Measurements from ENCODE around the gene SLC27A1. TPM values are rescaled to one million over a fixed set of nuclear protein-coding genes. Genes with fewer than 3 reads are reported as not detected.

The SLC27A1 gene
- 10.1 and 19.4 TPM in 2 replicates for total RNA-seq

DNA sequence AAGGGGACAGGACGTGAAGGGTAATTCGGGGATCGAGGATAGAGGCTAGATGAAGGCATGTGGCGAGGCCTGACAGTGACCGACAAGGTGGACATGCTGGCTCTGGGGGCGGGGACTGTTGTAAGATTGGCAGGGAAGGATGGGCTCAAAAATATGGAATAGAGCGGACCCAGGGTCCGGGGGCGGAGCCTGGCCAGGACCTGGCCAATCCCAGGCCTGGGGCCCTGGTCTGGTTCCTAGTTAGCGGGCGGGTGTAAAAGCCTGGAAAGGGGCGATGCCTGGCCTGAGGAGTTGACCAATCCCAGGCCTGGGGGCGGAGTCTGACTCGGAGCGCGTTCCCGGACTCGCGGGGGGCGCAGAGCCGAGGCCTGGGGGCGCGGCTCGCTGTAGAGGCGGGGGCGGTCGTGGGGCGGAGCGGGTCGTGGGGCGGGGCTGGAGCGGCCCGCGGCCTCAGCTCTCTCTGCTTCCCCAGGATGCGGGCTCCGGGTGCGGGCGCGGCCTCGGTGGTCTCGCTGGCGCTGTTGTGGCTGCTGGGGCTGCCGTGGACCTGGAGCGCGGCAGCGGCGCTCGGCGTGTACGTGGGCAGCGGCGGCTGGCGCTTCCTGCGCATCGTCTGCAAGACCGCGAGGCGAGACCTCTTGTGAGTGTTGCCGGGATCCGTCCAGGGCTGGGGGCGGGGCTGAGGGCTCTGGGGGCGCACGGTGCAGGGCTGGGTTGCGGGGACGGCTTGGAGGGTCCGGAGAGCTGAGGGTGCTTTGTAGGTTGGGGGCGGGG is at the start of gene SLC27A1:
SLC27A1 (plus strand) TSS at position 457 of the 774 bp plus-strand sequence; CDS start at position 474, 17 bp downstream.
- peak; percentile 95 for DNase-seq (ENCODE audit: low read depth)

DNA sequence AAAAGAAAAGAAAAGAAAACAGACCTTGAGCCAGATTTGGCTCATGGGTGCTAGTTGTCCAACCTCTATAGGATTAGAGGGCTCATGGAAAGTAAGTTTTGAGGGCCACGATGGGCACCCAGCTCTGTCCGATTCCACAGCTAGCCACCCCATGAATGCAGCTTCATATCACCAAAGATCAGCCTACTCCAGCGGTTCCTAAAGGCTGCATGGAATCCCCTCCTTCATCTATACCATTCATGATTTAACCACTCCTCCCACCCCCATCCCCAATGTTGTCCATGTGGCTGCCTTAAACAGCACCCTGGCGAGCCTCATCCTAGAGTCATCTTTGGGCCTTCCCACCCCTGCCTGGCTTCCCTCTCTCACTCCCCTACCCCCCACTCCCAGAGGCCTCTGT is 48.4 kb upstream of the SLC27A1 start:
- DNase-seq (ENCODE audit: low read depth), result no peak

DNA sequence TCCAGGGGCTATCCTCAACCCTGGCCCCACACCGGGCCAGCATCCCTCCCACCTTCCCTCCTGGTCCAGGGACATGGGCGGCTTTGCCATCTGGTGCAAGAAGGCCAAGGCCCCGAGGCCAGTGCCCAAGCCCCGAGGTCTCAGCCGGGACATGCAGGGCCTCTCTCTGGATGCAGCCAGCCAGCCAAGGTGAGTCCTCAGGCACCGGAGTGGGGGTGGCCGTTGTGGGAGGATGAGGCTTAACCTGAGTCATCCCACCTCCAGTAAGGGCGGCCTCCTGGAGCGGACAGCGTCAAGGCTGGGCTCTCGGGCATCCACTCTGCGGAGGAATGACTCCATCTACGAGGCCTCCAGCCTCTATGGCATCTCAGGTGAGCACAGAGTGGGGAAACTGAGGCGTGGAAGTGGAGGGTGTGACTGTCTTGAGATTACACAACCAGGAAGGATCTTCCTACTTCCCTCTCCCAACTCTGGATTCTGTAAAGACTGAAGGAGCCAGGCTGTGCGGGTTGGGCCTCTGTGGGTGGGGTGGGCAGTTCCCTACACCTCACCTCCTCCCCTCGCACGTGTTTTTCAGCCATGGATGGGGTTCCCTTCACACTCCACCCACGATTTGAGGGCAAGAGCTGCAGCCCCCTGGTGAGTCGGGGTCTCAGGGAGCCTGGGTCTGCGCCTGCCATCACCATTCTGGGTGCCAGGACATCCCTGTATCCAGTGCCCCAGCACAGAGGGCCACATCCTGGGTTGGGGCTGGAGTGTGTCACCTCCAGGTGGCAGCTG is 46.7 kb upstream of the SLC27A1 start:
- no peak for DNase-seq (ENCODE audit: low read depth)

DNA sequence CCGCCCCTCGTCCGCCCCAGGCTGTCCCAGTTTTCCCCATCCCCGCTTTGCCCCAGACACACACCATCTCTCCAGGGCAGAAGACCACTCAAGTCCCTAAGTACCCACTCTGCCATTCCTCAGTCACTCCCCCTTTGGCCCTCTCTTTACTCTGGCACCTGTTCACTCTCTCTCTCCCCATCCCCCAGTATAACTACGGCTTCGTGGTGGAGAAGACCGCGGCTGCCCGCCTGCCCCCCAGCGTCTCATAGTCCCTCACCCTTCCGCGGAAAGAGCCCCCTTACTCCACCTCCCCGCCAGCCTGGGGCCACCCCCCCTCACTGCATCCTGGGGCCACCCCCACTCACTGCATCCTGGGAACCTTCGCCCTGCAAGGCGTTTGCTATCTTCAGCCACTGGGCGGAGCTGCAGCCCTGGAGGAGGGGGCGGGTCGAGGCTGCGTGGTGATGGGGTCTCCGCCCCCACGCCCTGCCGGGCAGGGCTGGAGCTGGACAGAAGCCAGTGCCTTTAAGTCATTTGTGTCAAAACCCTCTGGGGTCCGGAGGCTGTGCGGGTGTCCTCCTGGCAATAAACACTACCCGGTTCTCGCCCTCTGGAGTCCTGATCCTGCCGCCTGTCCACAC is 45.5 kb upstream of the SLC27A1 start:
- DNase-seq (ENCODE audit: low read depth), result no peak

DNA sequence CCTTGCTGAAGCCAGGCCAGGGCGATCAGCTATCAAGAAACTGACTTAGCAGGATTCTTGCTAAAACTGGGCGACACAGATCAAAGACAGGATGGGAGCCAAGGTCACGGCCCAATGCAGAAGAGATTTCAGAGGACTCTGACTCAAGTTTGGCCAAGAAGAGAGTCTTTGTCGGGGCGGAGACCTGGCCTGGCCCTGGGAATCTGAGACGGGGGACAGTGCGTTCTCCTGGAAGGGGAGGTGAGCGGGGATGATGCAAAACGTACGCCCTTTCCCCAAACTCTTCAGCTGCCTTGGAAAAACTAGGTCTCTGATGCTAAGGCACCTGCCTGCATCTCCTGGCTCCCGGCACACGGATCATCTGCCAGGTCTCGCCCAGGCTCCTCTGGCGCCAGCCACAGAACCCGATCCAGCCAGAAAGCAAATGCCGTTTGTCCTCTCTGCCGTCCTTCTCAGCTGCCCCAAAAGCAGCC is 40.6 kb upstream of the SLC27A1 start:
- no peak for DNase-seq (ENCODE audit: low read depth)

DNA sequence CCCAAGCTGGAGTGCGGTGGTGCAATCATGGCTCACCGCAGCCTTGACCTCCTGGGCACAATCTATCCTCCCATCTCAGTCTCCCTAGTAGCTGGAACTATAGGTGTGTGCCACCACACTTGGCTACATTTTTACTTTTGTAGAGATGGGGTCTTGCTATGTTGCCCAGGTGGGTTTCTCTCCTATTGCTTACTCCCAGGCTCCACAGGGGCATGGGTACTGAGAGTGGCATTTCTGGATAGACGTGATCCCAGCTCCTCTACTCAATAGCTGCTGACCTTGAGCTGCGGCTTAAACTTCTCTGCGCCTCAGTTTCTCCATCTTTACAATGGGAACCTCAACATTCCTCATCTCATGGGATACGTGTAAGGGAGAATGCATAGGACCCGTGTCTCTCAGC is 38.9 kb upstream of the SLC27A1 start:
- DNase-seq (ENCODE audit: low read depth), result no peak

DNA sequence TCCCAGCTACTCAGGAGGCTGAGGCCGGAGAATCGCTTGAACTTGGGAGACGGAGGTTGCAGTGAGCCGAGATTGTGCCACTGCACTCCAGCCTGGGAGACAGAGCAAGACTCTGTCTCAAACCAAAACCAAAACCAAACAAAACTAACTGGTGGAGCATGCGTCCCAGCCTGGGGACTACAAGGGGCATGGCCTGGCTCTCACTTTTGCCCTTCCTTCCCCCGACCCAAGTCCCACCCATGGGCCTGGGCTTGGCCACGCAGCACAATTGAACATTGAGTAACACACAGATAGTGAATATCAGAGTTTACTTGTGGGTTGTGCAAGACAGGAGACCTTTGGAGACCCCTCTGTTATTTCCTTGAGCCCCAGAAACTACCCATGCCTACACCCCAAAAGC is 35.1 kb upstream of the SLC27A1 start:
- DNase-seq (ENCODE audit: low read depth), result no peak

DNA sequence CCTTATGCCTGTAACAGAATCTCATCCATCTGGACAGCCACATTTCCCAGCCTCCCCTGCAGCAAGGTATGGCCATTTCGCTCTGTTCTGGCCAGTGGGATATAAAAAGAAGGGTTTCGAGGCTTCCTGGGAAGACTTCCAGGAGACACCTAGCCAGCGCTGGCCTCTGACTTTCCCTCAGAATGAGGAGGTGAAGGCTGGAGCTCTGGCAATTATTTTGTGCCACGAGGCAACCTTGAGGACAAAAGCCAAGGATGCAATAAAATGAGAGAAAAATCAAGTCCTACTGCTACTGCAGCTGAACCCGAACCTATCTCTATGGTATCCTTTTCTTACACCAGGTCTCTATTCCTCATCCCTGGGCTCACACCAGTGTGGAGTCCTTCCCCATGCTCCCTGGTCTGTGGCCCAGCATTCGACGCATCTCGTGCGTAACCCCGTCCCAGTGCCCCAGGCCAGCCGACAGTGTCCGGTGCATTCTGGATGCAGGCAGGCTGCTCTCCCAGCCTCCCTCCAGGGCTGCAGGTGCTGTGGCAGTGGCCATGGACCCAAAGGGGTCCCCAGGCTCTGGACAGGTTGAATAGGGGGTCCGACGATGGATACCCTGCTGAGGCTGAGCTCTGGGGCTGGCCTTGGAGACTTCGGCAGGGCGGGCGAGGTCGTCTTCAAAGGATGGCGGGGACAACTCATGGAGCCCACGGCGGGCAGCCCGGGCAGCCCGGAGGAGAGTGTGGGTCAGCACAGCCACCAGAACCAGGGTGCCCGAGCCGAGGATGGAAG is 34.0 kb upstream of the SLC27A1 start:
- no peak for DNase-seq (ENCODE audit: low read depth)

DNA sequence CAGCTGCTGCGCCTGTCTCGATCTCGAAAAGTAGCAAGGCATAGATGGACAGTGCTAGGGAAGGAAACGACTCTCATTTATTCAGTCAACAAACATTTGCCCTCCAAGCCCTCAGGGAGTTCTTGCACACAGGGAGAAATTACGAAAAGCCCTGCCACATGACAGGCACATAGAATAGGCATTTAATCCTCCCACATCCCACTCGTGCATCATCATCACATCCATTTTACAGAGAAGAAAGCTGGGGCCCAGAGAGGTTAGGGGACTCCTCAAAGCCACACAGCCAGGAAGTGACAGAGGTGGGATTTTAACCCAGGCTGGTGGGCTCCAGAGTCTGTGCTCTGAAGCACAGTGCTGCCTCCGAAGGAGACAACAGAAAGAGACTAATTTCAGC is 33.5 kb upstream of the SLC27A1 start:
- DNase-seq (ENCODE audit: low read depth), result no peak

DNA sequence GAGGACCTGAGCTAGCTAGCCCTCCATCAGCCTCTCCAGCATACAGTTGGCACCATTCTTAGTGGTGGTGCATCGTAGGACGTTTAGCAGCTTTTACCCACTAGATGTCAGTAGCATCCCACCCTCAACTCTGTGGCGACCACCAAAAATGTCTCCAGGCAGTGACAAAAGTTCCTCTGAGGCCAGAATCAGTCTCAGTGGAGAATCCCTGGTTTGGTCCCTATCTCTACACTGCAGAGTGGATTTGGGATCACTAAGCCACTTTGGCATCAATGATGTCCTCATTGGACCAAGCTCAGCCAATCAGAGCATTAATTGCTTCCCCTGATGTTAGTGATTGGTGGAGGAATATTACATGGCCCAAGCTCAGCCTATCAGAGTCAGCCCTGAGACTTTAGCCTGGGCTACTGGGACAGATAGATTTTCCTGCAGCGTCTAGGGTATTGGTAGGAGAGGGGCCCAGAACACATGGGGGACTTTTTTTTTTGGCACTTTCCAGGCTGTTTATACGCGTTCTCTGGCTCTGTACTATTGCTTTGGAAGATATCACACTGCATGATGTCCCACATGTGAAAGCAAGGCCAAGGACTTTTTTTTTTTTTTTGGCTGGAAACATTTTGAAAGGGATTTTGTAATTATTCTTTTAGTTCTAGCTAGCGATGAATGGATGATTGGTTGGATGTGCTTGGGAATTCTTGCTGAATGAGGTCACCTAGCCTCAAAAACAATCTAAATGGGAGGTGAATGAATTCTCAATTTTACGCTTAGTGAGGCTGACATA is 28.9 kb upstream of the SLC27A1 start:
- peak; percentile 69 for DNase-seq (ENCODE audit: low read depth)

DNA sequence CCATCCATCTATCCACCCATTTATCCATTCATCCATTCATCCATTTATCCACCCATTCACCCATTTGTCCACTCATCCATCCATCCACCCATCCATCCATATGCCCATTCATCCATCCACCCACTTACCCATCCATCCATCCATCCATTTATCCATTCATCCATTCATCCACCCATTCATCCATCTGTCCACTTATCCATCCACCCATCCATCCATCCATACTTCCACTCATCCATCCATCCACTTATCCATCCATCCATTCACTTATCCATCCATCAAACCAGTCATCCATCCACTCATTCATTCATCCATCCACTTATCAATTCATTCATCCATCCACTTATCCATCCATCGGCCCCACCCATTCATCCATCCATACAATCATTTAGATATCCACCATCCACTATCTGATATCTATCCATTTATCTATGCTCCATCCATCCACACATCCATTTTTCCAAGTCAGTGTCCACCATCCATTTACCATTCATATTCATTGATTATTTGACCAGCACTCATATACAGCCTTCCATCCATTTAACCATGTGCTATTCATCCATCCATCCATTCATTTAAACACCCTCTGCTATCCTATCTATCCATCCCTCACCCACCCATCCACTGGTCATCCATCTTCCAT is 24.7 kb upstream of the SLC27A1 start:
- no peak for DNase-seq (ENCODE audit: low read depth)

DNA sequence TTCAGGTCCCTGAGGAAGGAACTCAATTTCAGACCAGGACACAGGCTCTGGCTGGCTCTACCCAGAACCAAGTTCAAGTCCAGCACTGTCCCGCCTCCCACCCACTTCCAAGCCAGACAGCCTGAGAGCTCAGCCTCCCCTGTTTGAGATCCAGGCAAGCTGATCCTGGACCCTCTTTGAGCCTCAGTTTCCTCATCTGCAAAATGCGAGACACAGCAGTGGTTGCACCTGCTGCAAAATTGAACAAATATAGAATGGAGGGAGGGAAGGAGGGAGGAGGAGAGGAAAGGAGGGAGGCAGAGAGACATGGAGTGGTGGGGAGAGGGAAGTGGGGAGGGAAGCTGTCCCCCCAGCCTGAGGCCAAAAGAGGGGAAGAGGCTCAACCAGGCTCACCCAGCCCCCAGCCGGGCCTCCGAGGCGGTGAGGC is 22.6 kb upstream of the SLC27A1 start:
- DNase-seq (ENCODE audit: low read depth), result no peak

DNA sequence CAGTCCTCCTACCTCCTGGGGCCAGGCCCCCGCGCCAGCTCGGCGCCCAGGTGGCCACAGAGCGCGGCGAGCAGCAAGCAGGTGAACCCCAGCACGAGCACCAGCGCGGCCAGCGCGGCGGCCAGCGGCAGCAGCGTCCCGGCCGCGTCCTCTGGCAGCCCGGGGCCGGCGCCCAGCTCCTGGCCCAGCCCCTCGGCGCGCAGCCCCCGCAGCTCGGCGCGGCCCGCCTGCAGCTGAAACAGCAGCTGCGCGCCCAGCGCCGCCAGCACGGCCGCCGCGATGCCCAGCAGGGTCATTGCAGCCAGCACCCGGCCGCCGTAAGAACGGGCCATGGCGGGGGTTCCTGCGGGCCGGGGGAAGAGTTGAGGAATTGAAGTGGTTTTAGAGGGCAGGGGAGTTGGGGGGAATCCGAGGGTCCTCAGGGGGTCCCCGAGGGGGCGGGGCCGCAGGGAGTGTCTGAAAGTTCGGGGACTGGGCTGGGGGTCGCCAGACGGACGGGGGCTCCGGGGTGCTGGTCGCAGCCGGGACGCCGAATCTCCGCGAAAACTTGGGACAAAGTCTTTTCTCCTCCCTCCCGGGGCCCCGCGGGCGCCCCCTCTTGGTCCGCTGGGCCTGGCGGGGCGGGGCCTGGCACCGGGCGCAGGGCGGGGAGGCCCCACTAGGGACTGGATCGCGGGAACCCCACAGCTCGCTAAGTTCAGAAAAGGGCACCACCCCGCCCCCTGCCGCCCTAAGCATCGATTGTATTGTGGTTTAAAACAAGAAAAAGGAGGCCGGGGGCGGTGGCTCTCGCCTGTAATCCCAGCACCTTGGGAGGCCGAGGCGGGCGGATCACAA is 22.0 kb upstream of the SLC27A1 start, which contains the start of gene TMEM221:
TMEM221 (minus strand) TSS at position 538 of the 837 bp plus-strand sequence; CDS start at position 332, 206 bp downstream.
- DNase-seq (ENCODE audit: low read depth), result no peak

DNA sequence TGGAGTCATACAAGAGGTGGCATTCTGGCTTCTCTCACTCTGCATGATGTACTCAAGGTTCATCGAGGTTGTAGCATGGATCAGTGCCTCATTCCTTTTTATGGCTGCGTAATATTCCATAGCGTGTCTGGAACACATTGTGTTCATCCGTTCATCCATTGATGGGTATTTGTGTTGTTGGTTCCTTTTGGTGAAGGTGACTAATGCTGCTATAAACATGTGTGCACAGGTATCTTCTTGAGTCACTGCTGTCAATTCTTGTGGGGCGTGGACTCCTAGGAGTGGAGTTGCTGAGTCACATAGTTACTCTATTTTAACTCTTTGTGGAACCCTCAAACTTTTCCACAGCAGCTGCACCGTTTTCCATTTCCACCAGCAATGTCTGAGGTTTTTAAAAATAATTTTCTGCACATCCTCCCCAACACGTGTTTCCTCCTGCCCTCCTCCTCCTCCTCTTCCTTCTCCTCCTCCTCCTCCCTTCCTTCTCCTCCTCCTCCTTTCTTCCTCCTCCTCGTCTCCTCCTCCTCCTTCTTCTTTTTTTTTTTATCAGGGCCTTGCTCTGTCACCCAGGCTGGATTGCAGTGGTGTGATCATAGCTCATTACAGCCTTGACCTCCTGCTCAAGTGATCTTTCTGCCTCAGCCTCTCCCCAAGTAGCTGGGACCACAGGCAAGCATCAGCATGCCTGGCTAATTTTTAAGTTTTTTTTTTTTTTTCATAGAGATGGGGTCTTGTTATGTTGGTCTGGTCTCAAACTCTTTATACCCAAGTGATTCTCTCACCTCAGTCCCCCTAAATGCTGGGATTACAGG is 19.9 kb upstream of the SLC27A1 start:
- peak; percentile 70 for DNase-seq (ENCODE audit: low read depth)

DNA sequence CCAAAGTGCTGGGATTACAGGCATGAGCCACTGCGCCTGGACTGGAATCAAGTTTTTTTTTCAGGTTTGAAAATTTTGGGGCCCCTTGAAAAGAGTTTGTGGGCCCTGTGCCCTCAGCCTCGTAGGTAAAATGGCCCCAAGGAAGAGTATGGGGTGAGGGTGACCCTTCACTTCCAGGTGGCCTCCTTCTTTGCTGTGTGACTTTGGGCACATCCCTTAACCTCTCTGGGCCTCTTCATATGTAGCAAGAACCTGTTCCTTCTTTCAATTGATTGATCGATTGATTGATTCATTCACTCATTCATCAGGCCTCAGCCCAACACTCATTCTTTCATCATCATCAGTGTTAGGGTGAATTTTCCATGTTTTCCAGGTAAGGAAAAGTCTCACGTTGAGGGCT is 18.5 kb upstream of the SLC27A1 start:
- DNase-seq (ENCODE audit: low read depth), result no peak

DNA sequence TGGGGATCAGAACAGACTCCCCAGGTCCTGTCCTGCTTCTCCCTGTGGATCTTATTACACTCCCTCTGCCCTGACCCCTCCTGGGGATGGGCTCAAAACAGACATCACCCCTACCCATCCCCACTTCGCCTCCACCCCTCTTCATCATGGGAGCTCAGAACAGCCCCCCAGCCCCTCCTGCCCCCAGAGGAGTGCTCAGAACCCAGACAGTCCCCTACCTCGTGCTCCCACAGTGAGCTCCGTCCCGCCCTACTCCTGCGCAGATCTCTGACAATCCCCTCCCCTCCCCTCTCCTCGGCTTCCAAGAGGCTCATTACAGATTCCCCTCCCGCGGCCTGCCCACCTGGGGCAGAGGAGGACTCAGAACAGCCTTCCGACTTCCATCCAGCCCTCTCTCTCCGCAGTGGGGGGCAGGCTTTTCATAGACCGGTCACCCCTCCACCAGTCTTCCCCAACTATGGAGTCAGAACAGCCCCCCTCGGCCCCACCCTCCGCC is 15.7 kb upstream of the SLC27A1 start:
- no peak for DNase-seq (ENCODE audit: low read depth)

DNA sequence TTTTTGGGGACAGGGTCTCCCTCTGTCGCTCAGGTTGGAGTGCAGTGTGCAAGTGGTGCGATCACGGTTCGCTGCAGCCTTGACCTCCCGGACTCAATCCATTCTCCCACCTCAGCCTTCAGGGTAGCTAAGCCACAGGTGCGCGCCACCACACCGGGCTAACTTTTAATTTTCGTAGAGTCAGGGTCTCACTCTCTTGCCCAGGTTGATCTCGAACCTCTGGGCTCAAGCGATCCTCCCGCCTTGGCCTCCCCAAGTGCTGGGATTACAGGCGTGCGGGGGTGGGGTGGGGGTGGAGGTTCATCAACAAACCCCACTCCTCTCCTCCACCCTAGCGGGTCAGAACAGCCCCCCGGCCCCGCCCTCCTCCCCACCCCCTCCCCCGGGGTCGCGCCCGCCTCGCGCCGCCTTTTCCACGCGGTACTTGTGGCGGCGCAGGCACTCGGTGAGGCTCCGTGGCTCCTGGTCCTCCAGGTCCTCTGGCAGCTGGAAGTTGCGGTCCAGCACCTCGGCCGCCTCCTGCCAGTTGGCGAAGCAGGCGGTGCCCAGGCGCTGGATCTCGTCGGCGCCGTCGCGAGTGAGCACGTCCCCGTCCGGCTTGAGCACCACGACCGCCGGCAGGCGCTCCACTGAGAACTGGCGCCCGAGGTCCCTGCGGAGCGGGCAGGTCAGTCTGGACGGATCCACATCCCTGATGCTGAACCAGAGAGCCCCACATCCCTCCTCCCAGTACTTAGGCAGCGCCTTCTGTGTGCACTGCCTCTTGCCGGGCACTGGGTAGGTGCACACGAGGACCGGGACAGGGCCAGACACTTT is 14.8 kb upstream of the SLC27A1 start:
- no peak for DNase-seq (ENCODE audit: low read depth)
